GM06990 (cell line): ENCODE data around the gene GTF2B.
A peak's percentile ranks its signal among the peaks of the same experiment; 100 is the strongest.

Source experiments
- DNase-seq: peaks from one replicate; pipeline ENCODE4 v3.0.0-alpha.2; 2011; ENCODE audit not compliant: insufficient read length; ENCODE audit errors: extremely low read depth
- H3K27me3 ChIP-seq: replicated peaks from 2 replicates; pipeline ENCODE4 v1.6.0; 2011; ENCODE audit warnings: low read length; ENCODE audit not compliant: control insufficient read depth, insufficient read depth
- H3K36me3 ChIP-seq: 2 replicates; pipeline ENCODE4 v1.5.1; 2011; ENCODE audit warnings: low read length; ENCODE audit not compliant: control insufficient read depth, insufficient read depth
- H3K4me3 ChIP-seq: replicated peaks from 2 replicates; pipeline ENCODE4 v1.5.1; 2011; ENCODE audit warnings: low read depth, mild to moderate bottlenecking, control low read depth, low read length
- CTCF ChIP-seq: IDR thresholded peaks from 2 replicates; pipeline ENCODE4 v1.5.1; 2011; ENCODE audit warnings: low read length, control low read depth, mild to moderate bottlenecking, inconsistent platforms; ENCODE audit not compliant: insufficient read depth, poor library complexity, severe bottlenecking

Gene GTF2B

GRCh38 chr1:88878731-88879130 is 12.6 kb downstream of the GTF2B start:
- Histone ChIP-seq H3K27me3 (no peaks in the 10 kb centered on the region), H3K4me3 (no peak overlapping the region), H3K36me3 (peaks cover 7% of the 10 kb centered on the region)
- DNase-seq = no peak
- no peak for TF ChIP-seq CTCF

DNA sequence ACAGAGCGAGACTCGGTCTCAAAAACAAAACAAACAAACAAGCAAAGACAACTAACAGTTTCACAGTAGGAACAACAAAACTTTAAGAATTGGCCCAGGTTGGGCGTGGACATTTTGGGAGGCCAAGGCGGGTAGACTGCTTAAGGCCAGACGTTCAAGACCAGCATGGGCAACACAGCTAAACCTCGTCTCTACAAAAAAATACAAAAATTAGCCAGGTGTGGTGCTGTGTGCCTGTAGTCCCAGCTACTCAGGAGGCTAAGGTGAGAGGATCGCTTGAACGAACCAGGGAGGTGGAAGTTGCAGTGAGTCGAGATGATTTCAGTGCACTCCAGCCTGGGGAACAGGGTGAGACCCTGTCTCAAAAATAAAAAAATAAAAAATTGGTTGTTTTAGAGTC is 13.5 kb downstream of the GTF2B start:
- H3K36me3 ChIP-seq = peaks cover 4% of the 10 kb centered on the region
- no peak for DNase-seq
- H3K27me3 ChIP-seq = no peaks in the 10 kb centered on the region
- H3K4me3 ChIP-seq = no peak overlapping the region
- no peak for TF ChIP-seq CTCF

DNA sequence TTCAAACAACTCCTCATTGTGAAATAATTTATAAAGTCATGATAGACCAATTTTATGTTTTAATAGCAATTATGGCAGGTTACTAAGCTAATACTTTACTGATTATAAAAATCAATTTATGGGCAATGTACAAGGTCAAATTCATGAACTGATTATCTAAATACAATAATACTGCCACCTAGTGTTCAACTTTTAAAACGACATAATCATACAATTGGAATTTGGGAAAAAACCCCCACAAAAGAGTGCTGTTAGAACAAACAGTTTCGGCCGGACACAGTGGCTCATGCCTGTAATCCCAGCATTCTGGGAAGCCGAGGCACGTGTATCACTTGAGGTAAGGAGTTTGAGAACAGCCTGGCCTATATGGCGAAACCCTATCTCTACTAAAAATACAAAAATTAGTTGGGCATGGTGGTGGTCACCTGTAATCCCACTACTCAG is 14.0 kb downstream of the GTF2B start:
- Histone ChIP-seq H3K27me3 (no peaks in the 10 kb centered on the region), H3K36me3 (peaks cover 4% of the 10 kb centered on the region), H3K4me3 (no peak overlapping the region)
- TF ChIP-seq CTCF = peak; percentile 24
- DNase-seq = peak; percentile 6

- DNase-seq = no peak
- peaks cover 4% of the 10 kb centered on the region for H3K36me3 ChIP-seq
- no peak for TF ChIP-seq CTCF
- no peaks in the 10 kb centered on the region for H3K27me3 ChIP-seq
- no peak overlapping the region for H3K4me3 ChIP-seq
Observed at GRCh38 chr1:88876573-88877365, 14.6 kb downstream of the GTF2B start.

- peaks cover 4% of the 10 kb centered on the region for H3K36me3 ChIP-seq
- no peak overlapping the region for H3K4me3 ChIP-seq
- no peak for DNase-seq
- no peak for TF ChIP-seq CTCF
- H3K27me3 ChIP-seq = no peaks in the 10 kb centered on the region
Observed at GRCh38 chr1:88875595-88875994, 15.8 kb downstream of the GTF2B start.
